K562 (cell line): ENCODE data around the gene FNDC1. TPM values are rescaled to one million over a fixed set of nuclear protein-coding genes. Genes with fewer than 3 reads are reported as not detected.

Experiments
- BRD9 ChIP-seq: fragments of 450-650 bp; IDR thresholded peaks from 2 replicates; pipeline ENCODE4 v1.6.1; 2018; ENCODE audit warnings: low read depth; ENCODE audit not compliant: partially characterized antibody
- CBX2 ChIP-seq: fragments of 200-600 bp; sonication (generic); IDR thresholded peaks from one replicate; pipeline ENCODE4 v1.6.1; 2012; ENCODE audit warnings: mild to moderate bottlenecking, low read length, inconsistent platforms; ENCODE audit not compliant: insufficient read depth, poor library complexity, severe bottlenecking
- MBD1 ChIP-seq: fragments of 250-450 bp; sonication (Bioruptor Pico); IDR thresholded peaks from 2 replicates; pipeline ENCODE4 v1.8.0; 2022; ENCODE audit warnings: inconsistent platforms
- MBD2 ChIP-seq: sonication (generic); IDR thresholded peaks from 2 replicates; pipeline ENCODE4 v1.6.1; 2016; ENCODE audit warnings: low read depth, borderline replicate concordance
- RAD21 ChIP-seq, 2 experiments: fragments of 250-450 bp in 1 of 2; fragments of 450-650 bp in 1 of 2; sonication (Bioruptor Pico) in 1 of 2; formaldehyde crosslinking in 1 of 2; IDR thresholded peaks in 1 of 2; conservative IDR thresholded peaks in 1 of 2; 2 replicates each; pipeline versions ENCODE4 v1.4.0 to v1.8.0; 2020 to 2022; ENCODE audit warnings: mild to moderate bottlenecking in 2 of 2, moderate library complexity in 1 of 2
- RBM34 ChIP-seq: fragments of 200-400 bp; formaldehyde crosslinking; IDR thresholded peaks from 2 replicates; pipeline ENCODE4 v1.6.1; 2018; ENCODE audit warnings: low read length, borderline replicate concordance; ENCODE audit not compliant: insufficient read depth
- RREB1 ChIP-seq: fragments of 250-450 bp; sonication (Bioruptor Pico); IDR thresholded peaks from 2 replicates; pipeline ENCODE4 v1.4.0; 2020
- SETDB1 ChIP-seq: IDR thresholded peaks from one replicate; pipeline ENCODE4 v1.6.1; 2012; ENCODE audit warnings: low read length, control low read depth, inconsistent platforms
- TFAM ChIP-seq: fragments of 250-450 bp; sonication (Bioruptor Pico); conservative IDR thresholded peaks from 2 replicates; pipeline ENCODE4 v1.5.0; 2021; ENCODE audit warnings: mild to moderate bottlenecking, moderate library complexity
- TSC22D4 ChIP-seq: fragments of 450-650 bp; IDR thresholded peaks from 2 replicates; pipeline ENCODE4 v1.6.1; 2016; ENCODE audit warnings: missing genetic modification characterization, missing biosample characterization, control low read depth
- ZBED1 ChIP-seq: IDR thresholded peaks from 2 replicates; pipeline ENCODE4 v1.6.1; 2014
- polyA plus RNA-seq, 8 experiments: library from polyadenylated mRNA; depleted of rRNA in 4 of 8; stranded (reverse) in 5 of 8; unstranded in 3 of 8; fragments of >200 nt; fragmentation: Nextera tagmentation in 2 of 8; fragmentation: Illumina TruSeq in 1 of 8; extraction: Ambion mirVana in 2 of 8; extraction: Trizol in 1 of 8; gene quantifications; 2 replicates each; pipeline versions ENCODE4 v1.2.1 to v1.2.3, GENCODE V29; 2011 to 2014; ENCODE audit warnings: inconsistent platforms in 1 of 8, missing spikeins in 1 of 8
- total RNA-seq, 7 experiments: library from RNA; depleted of rRNA in 6 of 7; stranded (reverse); fragments of >200 nt in 6 of 7; fragmentation: Illumina TruSeq in 2 of 7; extraction: Trizol in 2 of 7; gene quantifications; 2 replicates each; pipeline versions ENCODE4 v1.2.1 to v1.2.3, GENCODE V29; 2011 to 2021; ENCODE audit warnings: low replicate concordance in 1 of 7
- TF ChIP-seq, protein P1 (sequence below): fragments of 250-450 bp; sonication (Bioruptor Pico); IDR thresholded peaks from 2 replicates; pipeline ENCODE4 v1.4.0; 2020; ENCODE audit warnings: mild to moderate bottlenecking, moderate library complexity
- TF ChIP-seq, protein P2 (sequence below): fragments of 150-350 bp; IDR thresholded peaks from 2 replicates; pipeline ENCODE4 v1.6.1; 2014; ENCODE audit warnings: low read depth, mild to moderate bottlenecking, low read length, borderline replicate concordance
- TF ChIP-seq, protein P3 (sequence below): fragments of 450-650 bp; IDR thresholded peaks from one replicate; pipeline ENCODE4 v1.6.1; 2018; ENCODE audit warnings: mild to moderate bottlenecking, moderate library complexity; ENCODE audit not compliant: partially characterized antibody

Gene FNDC1
- total and polyA plus RNA-seq, 9 of the 15 experiments (the other 6 are each of a cell fraction or from before 2014, with no cell fraction given): not detected

DNA sequence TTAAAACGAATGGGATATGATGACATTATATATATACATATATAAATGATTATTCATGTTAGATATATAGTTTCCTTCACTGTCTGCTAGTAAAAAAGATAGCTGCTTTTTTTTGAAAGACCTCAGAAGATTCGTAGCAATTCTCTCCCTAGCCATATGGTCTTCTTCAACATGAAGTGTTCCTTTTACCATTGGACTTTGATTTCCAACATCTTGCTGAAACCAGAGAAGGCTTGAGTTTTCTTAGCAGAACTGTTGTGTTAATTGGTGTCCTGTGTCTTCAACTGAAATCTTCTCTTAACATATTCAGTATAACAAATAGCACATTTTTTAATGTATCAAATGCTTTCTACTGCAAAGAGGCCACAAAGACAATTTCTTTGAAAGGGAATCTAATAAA, 55.3 kb downstream of the FNDC1 start (continued):
- no peak for TF ChIP-seq CBX2
- no peak for TF ChIP-seq SETDB1
- TF ChIP-seq RAD21 (CRISPR knock-in tag; conservative IDR thresholded peaks at IDR 0.05 in 1 of 2, IDR thresholded peaks at IDR 0.05 in 1 of 2): no peak
- TF ChIP-seq BRD9: no peak
- no peak for TF ChIP-seq ZBED1
- TF ChIP-seq MBD2: no peak
- no peak for TF ChIP-seq RBM34
- TF ChIP-seq, protein P1, sequence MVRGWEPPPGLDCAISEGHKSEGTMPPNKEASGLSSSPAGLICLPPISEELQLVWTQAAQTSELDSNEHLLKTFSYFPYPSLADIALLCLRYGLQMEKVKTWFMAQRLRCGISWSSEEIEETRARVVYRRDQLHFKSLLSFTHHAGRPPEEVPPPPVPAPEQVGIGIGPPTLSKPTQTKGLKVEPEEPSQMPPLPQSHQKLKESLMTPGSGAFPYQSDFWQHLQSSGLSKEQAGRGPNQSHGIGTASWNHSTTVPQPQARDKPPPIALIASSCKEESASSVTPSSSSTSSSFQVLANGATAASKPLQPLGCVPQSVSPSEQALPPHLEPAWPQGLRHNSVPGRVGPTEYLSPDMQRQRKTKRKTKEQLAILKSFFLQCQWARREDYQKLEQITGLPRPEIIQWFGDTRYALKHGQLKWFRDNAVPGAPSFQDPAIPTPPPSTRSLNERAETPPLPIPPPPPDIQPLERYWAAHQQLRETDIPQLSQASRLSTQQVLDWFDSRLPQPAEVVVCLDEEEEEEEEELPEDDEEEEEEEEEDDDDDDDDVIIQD (CRISPR knock-in tag): no peak
- TF ChIP-seq RREB1 (CRISPR knock-in tag): no peak
- TF ChIP-seq TSC22D4 (tag): no peak
- TF ChIP-seq MBD1 (CRISPR knock-in tag): no peak
- TF ChIP-seq, protein P2, sequence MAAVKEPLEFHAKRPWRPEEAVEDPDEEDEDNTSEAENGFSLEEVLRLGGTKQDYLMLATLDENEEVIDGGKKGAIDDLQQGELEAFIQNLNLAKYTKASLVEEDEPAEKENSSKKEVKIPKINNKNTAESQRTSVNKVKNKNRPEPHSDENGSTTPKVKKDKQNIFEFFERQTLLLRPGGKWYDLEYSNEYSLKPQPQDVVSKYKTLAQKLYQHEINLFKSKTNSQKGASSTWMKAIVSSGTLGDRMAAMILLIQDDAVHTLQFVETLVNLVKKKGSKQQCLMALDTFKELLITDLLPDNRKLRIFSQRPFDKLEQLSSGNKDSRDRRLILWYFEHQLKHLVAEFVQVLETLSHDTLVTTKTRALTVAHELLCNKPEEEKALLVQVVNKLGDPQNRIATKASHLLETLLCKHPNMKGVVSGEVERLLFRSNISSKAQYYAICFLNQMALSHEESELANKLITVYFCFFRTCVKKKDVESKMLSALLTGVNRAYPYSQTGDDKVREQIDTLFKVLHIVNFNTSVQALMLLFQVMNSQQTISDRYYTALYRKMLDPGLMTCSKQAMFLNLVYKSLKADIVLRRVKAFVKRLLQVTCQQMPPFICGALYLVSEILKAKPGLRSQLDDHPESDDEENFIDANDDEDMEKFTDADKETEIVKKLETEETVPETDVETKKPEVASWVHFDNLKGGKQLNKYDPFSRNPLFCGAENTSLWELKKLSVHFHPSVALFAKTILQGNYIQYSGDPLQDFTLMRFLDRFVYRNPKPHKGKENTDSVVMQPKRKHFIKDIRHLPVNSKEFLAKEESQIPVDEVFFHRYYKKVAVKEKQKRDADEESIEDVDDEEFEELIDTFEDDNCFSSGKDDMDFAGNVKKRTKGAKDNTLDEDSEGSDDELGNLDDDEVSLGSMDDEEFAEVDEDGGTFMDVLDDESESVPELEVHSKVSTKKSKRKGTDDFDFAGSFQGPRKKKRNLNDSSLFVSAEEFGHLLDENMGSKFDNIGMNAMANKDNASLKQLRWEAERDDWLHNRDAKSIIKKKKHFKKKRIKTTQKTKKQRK: no peak
- TF ChIP-seq, protein P3, sequence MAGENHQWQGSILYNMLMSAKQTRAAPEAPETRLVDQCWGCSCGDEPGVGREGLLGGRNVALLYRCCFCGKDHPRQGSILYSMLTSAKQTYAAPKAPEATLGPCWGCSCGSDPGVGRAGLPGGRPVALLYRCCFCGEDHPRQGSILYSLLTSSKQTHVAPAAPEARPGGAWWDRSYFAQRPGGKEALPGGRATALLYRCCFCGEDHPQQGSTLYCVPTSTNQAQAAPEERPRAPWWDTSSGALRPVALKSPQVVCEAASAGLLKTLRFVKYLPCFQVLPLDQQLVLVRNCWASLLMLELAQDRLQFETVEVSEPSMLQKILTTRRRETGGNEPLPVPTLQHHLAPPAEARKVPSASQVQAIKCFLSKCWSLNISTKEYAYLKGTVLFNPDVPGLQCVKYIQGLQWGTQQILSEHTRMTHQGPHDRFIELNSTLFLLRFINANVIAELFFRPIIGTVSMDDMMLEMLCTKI: no peak
- no peak for TF ChIP-seq TFAM (CRISPR knock-in tag)
